Hematopoietic multipotent progenitor cell (in vitro differentiated cells): ENCODE measurements around the gene GK. TPM values are rescaled to one million over a fixed set of nuclear protein-coding genes. Genes with fewer than 3 reads are reported as not detected.

Experiments used
- small RNA-seq: library from RNA; depleted of rRNA; stranded (forward); fragments of <200 nt; gene quantifications from one replicate; pipeline ENCODE3, GENCODE V24; 2012
- total RNA-seq: library from RNA; depleted of rRNA; stranded (reverse); fragments of >200 nt; gene quantifications from one replicate; pipeline ENCODE4 v1.2.3, GENCODE V29; 2012

The GK gene
- total RNA-seq, 1 donor = 5.7 TPM

Small RNA genes within 50 kb of the gene (small RNA-seq; reads per million reads assigned to genes)
- not detected for gene CKS1BP6

Other genes starting within 250 kb of the GK start
- gene TASL, start 75.7 kb upstream of the GK start, total RNA-seq = 14.0 TPM
- gene TAB3, start 235.8 kb downstream of the GK start, total RNA-seq = 11.0 TPM